ENCODE results near the gene SLCO4A1.

DNA sequence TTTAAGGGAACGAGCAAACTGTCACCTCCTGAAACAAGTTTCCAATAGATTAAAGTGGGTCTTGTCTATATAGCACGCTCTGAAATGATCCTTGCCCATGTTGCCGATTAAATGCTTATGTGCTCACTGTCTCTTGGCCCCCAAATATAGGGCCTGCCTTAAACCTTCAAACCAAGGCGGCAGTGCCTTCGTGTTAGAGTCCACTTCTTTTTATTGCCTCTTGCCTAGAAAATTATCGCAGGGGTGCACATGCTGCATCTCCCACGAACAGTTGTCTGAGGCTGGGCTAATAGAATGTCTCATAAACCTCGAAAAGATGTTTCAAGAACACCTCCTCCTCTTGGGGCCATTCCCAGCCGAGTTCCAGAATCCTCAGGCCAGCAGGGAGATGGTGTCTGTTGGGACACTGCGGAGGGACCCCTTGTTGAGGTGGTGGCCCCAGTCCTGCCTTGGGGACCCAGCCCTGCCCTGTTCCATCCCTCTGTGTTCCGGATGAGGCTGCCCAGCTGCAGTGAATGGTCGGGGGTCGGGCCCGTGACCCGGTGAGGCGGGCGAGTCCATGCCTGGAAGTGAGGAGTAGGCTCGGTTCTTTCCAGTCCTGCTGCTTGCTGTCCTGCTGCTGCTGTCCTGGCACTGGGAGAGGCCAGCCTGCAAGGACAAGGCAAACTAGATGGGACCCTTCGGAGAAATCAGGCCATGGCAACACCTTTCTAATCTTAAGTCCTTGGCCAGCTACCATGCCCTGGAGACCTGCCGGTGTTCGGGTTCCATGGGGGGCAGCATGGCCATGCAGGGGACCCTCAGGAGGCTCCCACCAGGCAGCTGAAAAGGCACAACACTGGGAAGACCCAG lies 34.7 kb upstream of the SLCO4A1 start:
- TF ChIP-seq, protein P1, sequence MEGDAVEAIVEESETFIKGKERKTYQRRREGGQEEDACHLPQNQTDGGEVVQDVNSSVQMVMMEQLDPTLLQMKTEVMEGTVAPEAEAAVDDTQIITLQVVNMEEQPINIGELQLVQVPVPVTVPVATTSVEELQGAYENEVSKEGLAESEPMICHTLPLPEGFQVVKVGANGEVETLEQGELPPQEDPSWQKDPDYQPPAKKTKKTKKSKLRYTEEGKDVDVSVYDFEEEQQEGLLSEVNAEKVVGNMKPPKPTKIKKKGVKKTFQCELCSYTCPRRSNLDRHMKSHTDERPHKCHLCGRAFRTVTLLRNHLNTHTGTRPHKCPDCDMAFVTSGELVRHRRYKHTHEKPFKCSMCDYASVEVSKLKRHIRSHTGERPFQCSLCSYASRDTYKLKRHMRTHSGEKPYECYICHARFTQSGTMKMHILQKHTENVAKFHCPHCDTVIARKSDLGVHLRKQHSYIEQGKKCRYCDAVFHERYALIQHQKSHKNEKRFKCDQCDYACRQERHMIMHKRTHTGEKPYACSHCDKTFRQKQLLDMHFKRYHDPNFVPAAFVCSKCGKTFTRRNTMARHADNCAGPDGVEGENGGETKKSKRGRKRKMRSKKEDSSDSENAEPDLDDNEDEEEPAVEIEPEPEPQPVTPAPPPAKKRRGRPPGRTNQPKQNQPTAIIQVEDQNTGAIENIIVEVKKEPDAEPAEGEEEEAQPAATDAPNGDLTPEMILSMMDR (conservative IDR thresholded peaks at IDR 0.05; ENCODE audit: low read depth, low read length): no peak
- TF ChIP-seq EZH2 (IDR thresholded peaks at IDR 0.05; ENCODE audit: low read length, unreplicated experiment): no peak
